ENCODE data around the gene MZT2B.
"Not testable (repeated sequence)": the region's sequence is repeated elsewhere in the genome, so short reads cannot be mapped to it uniquely, and the experiment has no call there.

GRCh38 chr2:130180404-130181324 is 1.4 kb upstream of the MZT2B start:
- TF ChIP-seq CTCF (conservative IDR thresholded peaks at IDR 0.05 in 1 of 2, IDR thresholded peaks at IDR 0.05 in 1 of 2; ENCODE audit: low read depth in 1 of 2, low read length in 2 of 2); EZH2 (IDR thresholded peaks at IDR 0.05; ENCODE audit: low read length, missing control alignments): not testable (repeated sequence)

Data from fibroblast of lung (primary cell).